DMS114 treated with DMSO at 0.1 percent for 48 hours (cell line): ENCODE measurements around the gene MRNIP.
A peak's percentile ranks its signal among the peaks of the same experiment; 100 is the strongest.

Experiments used
- DNase-seq: peaks from one replicate; lab custom pipeline; 2025; ENCODE audit not compliant: unreplicated experiment; lab: John Stamatoyannopoulos, UW

Gene MRNIP

GRCh38 chr5:179822444-179822990 is 36.1 kb downstream of the MRNIP start:
- no peak for DNase-seq

- no peak for DNase-seq
These were observed 36.6 kb downstream of the MRNIP start for GRCh38 chr5:179822059-179822432.

GRCh38 chr5:179821298-179822058 is 37.1 kb downstream of the MRNIP start:
- DNase-seq: peak; percentile 69

GRCh38 chr5:179820483-179821297 is 37.9 kb downstream of the MRNIP start, which contains the start of gene SQSTM1:
SQSTM1 (plus strand) TSS chr5:179820905; CDS start chr5:179820937, 32 bp downstream.
- no peak for DNase-seq

DNA sequence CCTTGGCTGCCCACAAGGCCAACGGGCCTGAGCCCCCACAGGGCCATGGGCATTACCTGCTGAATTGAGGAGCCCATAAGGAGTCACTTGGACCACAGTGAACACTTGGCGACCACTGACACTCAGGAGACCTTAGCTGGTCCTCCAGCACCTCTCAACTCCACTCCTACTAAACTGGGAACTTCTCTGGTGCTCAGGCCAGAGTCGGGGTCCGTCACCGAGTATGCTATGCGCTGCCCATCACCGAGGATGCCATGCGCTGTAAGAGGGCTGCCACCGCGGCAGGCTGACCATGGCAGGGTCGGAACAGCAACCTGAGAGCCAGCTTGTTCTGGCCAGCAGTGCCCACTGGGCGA is 38.5 kb downstream of the MRNIP start:
- DNase-seq: no peak

GRCh38 chr5:179819296-179820126 is 39.1 kb downstream of the MRNIP start:
- DNase-seq: no peak

- DNase-seq: no peak
These were observed 39.8 kb downstream of the MRNIP start for GRCh38 chr5:179818746-179819295.

DNA sequence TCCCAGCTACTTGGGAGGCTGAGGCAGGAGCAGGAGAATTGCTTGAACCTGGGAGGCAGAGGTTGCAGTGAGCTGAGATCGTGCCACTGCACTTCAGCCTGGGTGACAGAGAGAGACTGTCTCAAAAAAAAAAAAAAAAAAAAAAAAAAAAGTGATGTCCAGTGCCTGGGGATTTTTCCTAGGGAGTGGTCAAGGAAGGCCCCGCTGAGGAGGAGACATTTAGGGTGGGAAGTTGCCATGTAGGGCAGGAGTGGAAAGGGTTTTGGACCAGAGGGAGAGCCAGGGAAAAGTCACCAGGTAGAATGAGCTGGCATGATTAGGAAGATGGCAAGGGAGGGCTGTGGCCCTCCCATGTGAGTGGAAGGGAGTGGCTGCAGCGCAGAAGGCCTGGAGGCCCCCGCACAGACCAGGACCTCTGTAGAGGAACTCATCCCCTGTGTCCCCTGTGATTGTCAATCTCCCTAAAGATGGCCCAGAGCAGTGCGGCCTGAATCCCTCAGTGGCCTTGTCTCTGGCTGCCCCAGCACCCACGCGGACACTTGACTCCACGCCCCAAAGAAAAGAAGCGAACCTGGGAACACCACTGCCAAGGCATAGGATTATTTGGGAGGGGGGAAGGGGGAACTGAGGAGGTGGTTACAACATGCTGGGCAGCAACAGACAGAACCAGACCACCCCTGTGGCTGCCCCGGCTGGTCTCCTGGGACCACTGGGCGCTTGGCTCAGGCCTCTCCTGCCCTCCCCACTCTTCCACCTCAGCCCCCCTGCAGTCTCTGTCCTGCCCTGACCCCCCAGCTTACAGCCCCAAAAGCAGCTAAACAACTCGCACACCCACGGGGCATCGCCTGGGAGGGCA is 40.5 kb downstream of the MRNIP start:
- DNase-seq: no peak

GRCh38 chr5:179817470-179817840 is 41.2 kb downstream of the MRNIP start:
- no peak for DNase-seq

DNA sequence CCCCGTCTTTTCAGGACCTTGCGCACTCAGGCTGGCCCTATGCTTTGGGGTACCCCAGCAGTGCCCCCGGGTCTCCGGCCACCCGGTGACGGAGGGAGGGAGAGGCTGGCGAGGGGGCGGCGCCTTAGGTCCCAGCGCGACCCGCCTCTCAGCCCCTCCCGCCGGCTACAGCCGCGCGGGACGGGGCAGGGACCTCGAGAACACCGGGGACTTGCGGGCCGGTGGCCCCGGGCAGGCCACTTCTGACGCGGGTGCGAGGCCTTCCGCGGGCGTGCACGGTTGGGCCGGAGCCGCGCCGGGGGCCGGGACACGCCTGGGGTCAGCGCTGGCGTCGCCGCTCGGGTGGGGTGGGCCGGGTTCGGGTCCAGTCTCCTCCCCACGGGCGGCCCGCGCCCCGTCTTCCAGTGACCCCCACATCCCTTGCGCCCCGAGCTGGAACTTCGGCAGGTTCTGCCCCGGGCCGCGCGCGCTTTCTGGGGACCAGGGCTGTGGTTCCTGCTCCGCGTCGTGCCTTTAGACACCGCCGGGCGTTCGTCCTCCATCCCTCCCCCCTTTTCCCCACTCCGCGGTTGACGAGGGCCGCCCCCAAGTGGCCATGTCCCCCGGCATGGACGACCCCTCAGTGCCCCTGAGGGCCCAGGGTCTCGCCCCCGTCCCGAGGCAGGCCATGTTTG is 41.7 kb downstream of the MRNIP start:
- no peak for DNase-seq

DNA sequence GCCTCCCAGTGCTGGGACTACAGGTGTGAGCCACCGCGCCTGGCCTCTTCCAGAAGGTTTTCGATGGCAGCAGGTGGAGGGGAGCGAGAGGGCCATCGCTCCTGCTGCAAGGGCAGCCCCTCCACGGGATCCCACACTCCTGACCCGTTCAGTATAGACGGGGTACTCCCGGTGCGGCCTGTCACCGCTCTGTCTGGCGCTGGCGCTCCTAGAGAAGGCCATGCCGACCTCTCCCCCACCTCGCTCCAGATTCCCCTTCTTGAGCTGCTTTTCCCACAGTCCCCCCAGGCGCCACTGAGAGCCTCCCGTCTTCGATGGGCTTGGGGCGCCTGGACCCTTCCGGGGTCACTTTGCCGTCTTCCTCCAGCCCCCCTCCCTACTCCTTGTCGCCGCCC is 42.2 kb downstream of the MRNIP start:
- DNase-seq: no peak

- DNase-seq: no peak
These were observed 42.9 kb downstream of the MRNIP start for GRCh38 chr5:179815491-179816249.

- no peak for DNase-seq
These were observed 44.5 kb downstream of the MRNIP start for GRCh38 chr5:179814090-179814489.

GRCh38 chr5:179812997-179813607 is 45.5 kb downstream of the MRNIP start:
- no peak for DNase-seq

DNA sequence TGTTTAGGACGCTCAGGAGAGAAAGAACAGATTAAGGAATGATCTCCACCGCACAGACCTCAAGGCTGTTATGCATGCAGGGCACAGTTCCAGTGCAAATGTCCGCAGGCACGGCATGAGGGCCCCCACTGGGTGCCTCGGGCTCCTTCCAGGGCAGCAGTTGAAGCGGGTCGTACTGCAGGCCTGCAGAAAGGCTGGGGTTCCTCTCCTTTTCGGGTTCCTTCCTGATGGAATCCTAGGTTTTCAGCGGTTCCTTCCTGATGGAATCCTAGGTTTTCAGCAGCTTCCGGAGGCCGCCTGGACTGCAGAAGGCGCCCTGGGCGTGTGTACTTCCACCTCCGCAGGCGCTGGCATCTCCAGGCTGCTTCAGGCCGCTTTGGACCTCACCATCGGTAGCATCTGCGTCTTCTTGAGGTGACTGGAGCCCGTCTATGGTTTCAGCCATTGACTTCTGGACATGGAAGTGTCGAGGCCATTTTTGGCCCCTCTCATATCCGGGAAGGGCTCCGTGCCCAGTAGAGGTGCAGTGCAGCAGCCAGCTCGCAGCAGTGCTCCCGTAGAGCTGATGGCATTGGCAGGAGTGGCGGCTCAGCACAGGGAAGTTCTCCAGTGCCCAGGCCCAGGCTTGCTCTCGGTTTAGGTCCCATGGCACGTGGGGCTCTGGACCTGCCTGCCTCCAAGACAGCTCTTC is 46.3 kb downstream of the MRNIP start:
- no peak for DNase-seq

DNA sequence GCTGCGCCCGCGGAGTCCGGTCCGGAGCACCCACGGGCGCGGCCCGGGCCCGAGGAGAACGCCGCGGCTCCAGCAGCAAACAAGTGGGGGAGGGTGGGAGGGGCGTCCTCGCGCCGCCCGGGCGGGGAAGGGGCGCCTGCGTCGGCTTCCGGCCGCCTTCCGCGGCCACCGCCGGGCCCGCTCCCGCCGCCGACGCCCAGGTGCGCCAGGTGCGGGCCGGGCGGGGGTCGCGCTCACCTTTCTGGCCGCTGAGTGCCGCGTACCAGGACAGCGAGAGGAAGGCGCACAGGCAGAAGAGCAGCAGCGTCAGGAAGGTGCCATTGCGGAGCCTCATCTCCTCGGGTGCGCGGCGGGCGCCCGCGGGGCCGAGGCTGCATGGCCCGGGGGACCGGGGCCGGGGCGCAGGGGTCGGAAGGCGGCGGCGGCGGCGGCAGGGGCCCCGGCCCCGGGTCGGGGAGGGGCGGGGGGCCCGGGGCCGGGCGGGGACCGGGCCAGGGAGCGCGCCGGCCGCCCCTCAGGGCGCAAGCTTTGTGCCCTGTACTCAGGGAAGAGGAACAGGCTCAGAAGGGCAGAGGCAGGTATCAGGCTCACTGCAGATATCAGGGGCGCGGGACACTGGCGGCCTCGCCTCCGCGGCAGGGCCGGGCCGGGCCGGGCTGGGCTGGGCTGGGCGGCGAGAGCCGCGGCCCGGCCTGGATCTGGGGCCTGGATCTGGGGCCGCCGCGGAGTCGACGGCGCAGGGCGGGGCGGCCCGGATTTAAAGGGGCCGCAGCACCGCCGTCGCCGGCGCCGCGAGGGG is 52.2 kb downstream of the MRNIP start, which contains the start of gene MGAT4B:
Gene MGAT4B (minus strand): TSS at position 617 of the 799 bp plus-strand sequence. CDS start 283 bp downstream, at position 334.
- peak; percentile 27 for DNase-seq
